Measurements from ENCODE around the gene GUCA2B.

DNA sequence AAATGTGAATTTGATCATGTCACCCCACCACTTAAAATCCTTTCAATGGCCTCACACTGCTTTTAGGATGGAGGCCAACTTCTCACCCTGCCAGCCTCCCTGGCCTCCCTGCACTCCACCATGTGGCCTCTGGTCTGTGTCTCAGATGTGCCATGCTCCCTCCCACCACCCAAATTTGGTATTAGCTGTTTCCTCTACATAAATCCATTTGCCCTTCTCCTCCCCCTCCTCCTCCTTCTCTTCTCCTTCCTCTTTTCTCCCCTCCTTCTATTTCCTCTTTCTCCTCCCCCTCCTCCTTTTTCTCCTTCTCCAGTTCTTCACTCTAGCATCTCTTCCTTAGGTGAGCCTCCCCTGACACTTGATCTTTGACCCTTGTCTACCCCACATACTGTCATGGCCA, 16.7 kb upstream of the GUCA2B start:
- TF ChIP-seq GATA3 (IDR thresholded peaks at IDR 0.05; ENCODE audit: low read depth, low read length): no peak
- no peak for TF ChIP-seq GATA2 (IDR thresholded peaks at IDR 0.05; ENCODE audit: low read depth, low read length)
